ENCODE results near the gene DOCK3.

GRCh38 chr3:51391566-51392354 lies 717.0 kb downstream of the DOCK3 start:
- TF ChIP-seq CTCF (IDR thresholded peaks at IDR 0.05; ENCODE audit: low read depth, low read length) (no peak), EZH2phosphoT487 (IDR thresholded peaks at IDR 0.05; ENCODE audit: low read depth) (no peak)
